RCC 7860 (cell line): ENCODE measurements around the gene LDLRAD4.
A peak's percentile ranks its signal among the peaks of the same experiment; 100 is the strongest.

Experiments used
- DNase-seq: peaks from one replicate; pipeline ENCODE4 v3.0.0-alpha.2; 2015; ENCODE audit warnings: low spot score
- FAIRE-seq: peaks from 2 replicates; lab custom pipeline; 2012; peaks lifted over from hg19 to GRCh38; lab: Jason Lieb, UNC

The LDLRAD4 gene

GRCh38 chr18:13218368-13218991 lies at the start of gene LDLRAD4:
Gene LDLRAD4 (plus strand): TSS chr18:13218760.
- no peak for DNase-seq
- no peak for FAIRE-seq

- FAIRE-seq: no peak
- DNase-seq: no peak
Observed at GRCh38 chr18:13173578-13174145, 44.9 kb upstream of the LDLRAD4 start.

- no peak for FAIRE-seq
Observed at GRCh38 chr18:13175266-13175665, 43.3 kb upstream of the LDLRAD4 start.

GRCh38 chr18:13175754-13176210 lies 42.8 kb upstream of the LDLRAD4 start:
- DNase-seq (no peak), FAIRE-seq (no peak)

More at GRCh38 chr18:13175266-13175665, 43.3 kb upstream of the LDLRAD4 start:
- DNase-seq: no peak

GRCh38 chr18:13176847-13177246 lies 41.7 kb upstream of the LDLRAD4 start:
- FAIRE-seq: no peak
- no peak for DNase-seq

GRCh38 chr18:13178197-13178596 lies 40.4 kb upstream of the LDLRAD4 start:
- DNase-seq (no peak), FAIRE-seq (no peak)

GRCh38 chr18:13178976-13179375 lies 39.6 kb upstream of the LDLRAD4 start:
- peak; percentile 35 for DNase-seq
- no peak for FAIRE-seq

GRCh38 chr18:13179566-13180113 lies 38.9 kb upstream of the LDLRAD4 start:
- no peak for FAIRE-seq

GRCh38 chr18:13180614-13181375 lies 37.8 kb upstream of the LDLRAD4 start:
- FAIRE-seq: no peak
- no peak for DNase-seq

More at GRCh38 chr18:13179566-13180113, 38.9 kb upstream of the LDLRAD4 start:
- no peak for DNase-seq

GRCh38 chr18:13181765-13182164 lies 36.8 kb upstream of the LDLRAD4 start:
- DNase-seq: no peak
- no peak for FAIRE-seq

- FAIRE-seq: no peak
- DNase-seq: no peak
Observed at GRCh38 chr18:13183359-13183758, 35.2 kb upstream of the LDLRAD4 start.

GRCh38 chr18:13183790-13184189 lies 34.8 kb upstream of the LDLRAD4 start:
- no peak for DNase-seq
- no peak for FAIRE-seq

- DNase-seq: no peak
Observed at GRCh38 chr18:13184396-13184795, 34.2 kb upstream of the LDLRAD4 start.

GRCh38 chr18:13185675-13186198 lies 32.8 kb upstream of the LDLRAD4 start:
- FAIRE-seq: no peak
- no peak for DNase-seq

More at GRCh38 chr18:13184396-13184795, 34.2 kb upstream of the LDLRAD4 start:
- FAIRE-seq: no peak

GRCh38 chr18:13186687-13187086 lies 31.9 kb upstream of the LDLRAD4 start:
- FAIRE-seq: no peak
- DNase-seq: no peak

GRCh38 chr18:13187498-13187897 lies 31.1 kb upstream of the LDLRAD4 start:
- FAIRE-seq (no peak), DNase-seq (no peak)

- FAIRE-seq: no peak
- DNase-seq: no peak
Observed at GRCh38 chr18:13191031-13191430, 27.5 kb upstream of the LDLRAD4 start.

GRCh38 chr18:13191779-13192178 lies 26.8 kb upstream of the LDLRAD4 start:
- no peak for FAIRE-seq
- no peak for DNase-seq

GRCh38 chr18:13192970-13193369 lies 25.6 kb upstream of the LDLRAD4 start:
- DNase-seq: no peak
- FAIRE-seq: no peak

- FAIRE-seq (no peak), DNase-seq (no peak)
Observed at GRCh38 chr18:13194239-13194638, 24.3 kb upstream of the LDLRAD4 start.

GRCh38 chr18:13198701-13199100 lies 19.9 kb upstream of the LDLRAD4 start:
- FAIRE-seq: no peak
- no peak for DNase-seq
